Tongue (tissue), 2 donors: Measurements from ENCODE around the gene RPL29. TPM values are rescaled to one million over a fixed set of nuclear protein-coding genes. Genes with fewer than 3 reads are reported as not detected.

ENCODE experiments used
- DNase-seq: peaks from one replicate; pipeline ENCODE4 v3.0.0-alpha.2; 2015
- total RNA-seq: library from RNA; depleted of rRNA; stranded (reverse); fragments of >200 nt; gene quantifications from one replicate; pipeline ENCODE4 v1.2.3, GENCODE V29; 2014

Gene RPL29
- total RNA-seq, 1 donor from 2014 or later = 1,069 TPM

DNA sequence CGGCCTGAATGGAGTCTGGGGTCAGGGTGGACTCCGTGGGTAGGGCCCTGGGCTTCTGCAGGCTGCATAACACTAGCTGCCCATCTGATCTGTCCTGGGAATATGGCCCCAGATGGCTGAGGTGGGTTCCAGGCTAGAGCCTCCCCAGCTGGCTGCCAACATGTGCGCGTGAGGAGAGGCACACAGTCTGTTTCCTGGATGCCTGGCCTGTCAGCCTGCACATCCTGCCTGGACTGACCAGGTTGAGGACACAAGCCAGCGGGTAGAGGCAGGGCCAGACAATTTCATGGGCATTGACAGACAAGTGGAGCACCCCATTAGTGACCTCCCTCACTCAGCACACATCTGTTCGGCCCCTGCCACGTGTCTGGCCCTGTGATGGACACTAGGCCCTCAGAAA lies 29.8 kb upstream of the RPL29 start:
- DNase-seq = no peak

DNA sequence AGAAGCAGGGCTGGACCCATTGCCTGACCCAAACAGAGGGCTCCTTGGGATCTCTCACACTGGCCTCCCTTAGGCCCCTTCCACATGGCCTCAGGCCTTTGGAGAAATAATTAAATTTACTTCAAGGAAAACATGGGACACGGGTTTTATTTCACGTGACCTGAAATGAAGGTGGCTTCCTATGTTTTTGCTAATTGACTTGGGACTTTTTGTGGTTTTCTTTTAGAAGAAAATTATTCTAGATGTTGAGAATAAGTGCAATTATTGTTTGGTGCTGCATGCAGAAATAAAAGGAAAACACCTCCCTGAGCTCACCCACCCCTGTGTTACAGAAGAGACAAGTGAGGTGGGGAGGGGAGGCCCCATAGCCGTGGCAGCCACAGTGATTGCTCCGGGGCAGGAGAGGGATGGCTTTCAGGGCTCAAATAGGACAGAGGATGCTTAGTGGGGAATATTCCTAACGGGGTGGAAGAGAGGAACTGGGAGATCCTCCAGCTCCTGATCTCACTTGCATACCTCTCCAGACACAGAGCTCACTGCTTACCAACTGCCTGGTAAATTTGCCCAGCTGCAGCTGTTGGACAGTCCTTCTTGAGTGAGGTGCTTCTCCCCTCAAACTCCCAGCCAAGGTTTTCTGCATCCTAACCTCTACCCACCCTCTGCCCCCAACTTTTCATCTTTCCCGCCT lies 29.2 kb upstream of the RPL29 start:
- no peak for DNase-seq

- DNase-seq = no peak
Observed at GRCh38 chr3:52023860-52024764, 28.4 kb upstream of the RPL29 start.

GRCh38 chr3:52023101-52023770 lies 27.5 kb upstream of the RPL29 start:
- DNase-seq = no peak

DNA sequence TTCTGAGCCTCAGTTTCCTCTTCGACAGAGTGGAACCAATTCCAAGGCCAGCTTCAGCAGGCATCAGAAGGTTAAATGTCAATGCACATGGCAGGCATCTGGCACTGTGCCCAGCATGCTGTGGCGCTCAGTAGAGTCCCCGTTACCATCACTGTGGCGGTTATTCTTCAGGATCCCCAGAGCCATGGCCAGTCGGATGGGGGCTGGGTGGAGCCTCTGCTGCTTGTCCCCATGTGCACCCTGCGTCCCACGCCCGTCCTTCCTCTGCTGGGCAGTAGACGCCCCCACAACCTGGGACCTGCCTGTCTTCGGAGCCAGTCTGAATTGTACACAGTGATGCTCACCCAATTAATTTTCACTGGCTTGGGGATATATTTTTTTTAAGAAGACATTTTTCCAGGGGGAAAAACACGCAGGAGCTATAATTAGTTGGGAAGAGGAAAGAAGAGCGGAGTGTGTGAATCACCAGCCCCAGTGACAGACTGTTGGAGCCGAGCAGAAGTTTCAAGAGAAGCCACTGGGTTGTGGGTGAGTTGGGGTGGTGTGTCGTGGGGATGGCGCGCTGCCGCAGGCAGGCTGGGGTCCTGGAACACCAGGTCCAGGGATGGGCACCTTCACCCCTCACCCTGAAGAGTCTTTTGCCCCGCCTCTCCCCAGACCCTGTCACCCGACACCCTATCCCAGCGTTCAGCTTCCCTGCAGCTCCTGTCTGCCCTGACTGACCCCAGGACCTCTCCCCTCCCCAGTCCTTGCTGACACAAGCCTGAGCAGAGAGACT lies 26.8 kb upstream of the RPL29 start:
- DNase-seq = no peak

DNA sequence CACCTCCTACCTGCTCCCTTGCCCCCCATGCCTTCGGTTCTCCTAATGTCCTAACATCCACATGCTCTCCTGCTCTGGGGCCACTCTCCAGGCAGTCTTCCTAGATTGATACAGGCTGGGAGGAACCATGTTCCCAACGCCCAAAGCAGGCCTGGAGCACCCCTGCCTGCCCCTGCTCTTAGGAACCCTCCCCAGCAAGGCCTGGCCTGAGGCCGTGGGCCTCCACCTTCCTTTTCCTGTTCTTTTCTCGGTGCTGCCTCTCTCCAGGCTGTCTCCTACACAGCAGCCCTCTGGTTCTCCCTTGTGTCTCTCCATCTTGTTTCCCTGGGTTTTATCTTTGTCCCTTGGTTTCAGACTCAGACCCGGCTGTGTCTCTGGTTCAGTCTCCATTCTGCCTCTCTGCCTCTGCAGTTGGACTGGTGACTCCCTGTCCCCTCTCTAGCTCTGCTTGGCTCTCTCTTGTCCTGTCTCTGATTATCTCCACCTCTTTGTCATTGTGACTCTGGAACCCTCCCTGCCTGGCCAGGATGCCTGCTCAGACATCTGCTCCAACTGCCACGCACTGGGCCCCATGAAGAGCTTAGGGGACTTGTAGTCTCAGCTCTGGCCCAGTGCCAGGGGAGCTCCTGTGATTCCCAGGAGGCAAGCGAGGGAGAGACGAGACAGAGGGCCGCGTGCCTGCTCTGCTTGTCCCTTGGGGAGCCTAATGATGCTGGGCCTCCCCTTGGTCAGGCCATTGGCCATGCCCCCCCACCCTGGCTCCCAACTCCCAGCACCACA lies 26.0 kb upstream of the RPL29 start:
- DNase-seq = peak; percentile 77

DNA sequence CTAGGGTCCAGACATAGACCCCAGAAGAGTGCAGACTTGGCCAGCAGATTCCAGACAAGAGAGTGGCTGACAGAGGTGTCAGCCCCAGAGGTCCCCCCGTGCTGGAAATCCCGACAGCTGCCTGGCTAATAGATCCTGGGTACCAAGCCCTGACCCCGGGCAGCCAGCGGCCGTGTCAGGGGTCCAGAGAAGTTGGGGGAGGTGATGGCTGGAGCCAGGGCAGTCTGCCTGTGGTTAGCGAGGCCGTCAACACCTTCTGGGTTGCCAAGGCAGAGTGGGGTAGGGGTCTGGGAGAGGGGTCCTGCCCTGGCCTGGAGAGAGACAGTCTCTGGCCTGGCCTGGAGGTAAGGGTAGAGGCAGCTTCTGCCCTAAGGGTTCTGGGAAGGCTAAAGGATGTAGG lies 25.1 kb upstream of the RPL29 start:
- no peak for DNase-seq

DNA sequence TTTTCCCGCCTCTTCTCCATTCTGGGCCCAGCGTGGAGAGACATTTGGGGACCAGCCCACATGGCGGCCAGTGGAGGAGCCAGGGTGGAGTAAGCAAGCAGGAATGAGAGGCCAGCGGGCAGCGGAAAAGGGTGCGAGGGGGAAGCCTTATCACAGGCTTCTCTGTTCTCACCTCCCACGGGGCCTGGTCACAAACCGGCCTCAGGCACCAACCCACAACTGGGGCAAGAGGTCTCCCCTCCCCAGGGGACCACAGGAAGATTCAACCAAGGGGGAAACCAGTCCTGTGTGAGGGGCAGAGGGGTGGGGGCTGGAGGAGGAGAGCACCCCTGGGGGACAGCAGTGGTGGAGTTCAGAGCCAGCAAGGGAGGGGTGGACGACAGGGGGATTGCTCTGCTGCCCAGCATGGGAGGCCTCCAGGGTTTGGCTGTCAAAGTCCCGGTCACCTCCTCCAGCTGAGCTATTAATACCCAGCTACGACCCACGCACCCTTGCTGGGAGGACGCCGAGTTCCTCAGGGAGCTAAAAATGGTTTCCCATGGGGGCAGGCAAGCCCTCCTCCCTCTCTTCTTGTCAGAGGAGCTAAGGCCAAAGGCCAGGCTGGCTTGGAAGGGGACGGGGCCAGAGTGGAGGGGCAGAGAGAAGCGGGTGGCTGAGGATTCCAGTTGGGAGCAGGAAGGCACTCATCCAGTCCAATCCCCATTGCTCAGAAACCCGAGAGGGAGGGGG lies 23.8 kb upstream of the RPL29 start:
- no peak for DNase-seq

DNA sequence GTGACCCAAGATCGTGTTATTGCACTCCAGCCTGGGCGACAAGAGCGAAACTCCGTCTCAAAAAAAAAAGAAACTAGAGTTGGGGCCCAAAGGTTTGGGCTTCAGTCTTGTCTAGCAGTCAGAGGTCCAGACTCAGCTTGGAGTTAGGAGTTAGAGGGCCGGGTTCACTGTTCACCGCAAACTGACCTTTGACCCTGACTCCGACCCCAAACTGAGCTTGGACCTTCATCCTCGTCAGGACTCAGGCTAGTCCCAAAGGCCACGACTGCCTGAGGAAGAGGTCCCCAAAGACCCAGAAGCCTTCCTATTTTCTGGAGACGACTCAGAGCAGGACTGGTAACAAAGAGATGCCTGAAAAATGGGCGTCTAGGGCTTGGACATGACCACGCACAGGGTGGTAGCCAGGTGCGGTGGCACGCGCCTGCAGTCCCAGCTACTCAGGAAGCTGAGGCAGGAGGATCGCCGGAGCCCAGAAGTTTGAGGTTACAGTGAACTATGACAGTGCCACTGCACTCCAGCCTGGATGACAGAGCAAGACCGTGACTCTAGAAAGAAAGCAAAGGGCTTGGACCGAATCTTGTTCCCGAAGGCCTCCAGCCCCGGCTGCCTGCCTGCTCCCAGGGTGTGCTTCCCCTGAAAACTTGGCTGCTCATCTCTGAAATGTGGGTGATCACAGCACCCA lies 22.8 kb upstream of the RPL29 start:
- no peak for DNase-seq

- DNase-seq = no peak
Observed at GRCh38 chr3:52017586-52017985, 21.9 kb upstream of the RPL29 start.

DNA sequence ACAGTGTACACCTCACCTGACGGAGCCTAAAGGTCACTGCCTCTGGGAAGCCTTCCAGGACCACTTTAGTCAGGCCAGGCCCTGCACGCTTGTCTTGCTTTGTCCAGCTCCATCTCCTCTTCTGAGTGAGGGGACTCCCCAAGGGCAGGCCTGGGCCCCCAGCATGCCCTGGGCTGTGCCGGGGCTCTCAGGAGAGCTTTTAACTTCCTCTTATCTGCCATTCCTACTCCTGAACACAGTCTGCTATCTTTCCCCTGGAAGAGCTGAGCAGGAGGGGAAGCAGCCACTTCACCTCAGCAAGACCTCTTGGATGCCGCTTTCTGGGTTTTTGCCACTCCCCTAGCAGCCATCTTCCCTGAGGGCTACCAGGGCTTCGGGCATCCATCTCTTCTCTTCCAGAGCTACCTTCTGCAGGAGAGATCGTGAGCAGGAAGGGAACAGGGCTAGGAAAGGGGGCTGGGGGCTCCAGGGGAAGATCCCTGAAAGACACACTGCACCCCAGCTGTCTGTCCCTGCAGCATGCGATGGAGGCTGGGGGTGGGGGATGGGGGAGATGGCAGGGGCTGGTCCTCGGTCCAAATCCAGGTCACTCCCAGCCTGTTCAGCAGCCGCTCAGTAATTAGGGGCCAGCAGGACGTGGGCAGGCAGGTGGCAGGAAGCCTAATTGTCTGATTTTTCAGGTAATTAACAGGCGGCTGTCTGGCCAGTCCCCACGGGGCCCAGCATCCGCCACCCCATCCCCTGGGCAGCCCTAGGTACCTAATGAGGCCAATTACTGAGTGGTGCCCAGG lies 19.9 kb upstream of the RPL29 start:
- no peak for DNase-seq

- DNase-seq = no peak
Observed at GRCh38 chr3:52014613-52015012, 18.9 kb upstream of the RPL29 start.

DNA sequence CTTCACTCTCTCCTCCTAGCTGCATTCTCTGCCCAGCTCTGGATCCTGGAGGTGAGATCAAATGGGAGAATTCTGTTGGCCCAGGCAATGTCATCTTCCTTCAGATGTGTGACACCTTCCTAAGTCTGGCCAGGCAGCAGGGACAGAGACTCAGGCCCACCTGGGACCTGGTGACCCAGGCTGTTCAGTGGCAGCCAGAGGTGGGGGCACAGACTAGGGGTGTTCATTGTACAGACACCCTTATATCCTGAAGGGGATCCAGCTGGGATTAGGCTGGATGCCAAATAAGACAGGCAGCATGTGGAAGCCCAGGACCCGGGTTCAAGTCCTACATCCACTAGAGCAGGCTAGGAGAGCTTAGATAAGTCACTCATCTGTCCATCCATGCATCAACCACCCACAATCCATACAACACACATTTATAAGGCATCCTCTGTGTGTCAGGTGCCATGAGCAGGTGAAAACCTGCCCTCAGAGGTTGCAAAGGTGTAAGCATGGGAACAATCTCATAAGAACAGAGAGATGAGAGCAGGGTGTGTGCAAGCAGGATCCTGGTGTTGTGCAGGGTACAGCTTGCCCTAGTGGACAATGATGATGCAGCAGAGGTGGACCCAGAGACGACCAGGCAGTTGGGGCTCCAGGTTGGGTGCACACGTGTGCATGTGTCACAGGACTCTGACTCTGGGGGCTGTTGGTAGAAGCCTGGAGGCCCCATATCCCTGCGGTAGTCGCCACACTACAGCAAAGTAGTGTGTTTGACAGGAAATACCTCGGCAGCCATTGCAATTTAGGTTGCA lies 18.3 kb upstream of the RPL29 start:
- no peak for DNase-seq

DNA sequence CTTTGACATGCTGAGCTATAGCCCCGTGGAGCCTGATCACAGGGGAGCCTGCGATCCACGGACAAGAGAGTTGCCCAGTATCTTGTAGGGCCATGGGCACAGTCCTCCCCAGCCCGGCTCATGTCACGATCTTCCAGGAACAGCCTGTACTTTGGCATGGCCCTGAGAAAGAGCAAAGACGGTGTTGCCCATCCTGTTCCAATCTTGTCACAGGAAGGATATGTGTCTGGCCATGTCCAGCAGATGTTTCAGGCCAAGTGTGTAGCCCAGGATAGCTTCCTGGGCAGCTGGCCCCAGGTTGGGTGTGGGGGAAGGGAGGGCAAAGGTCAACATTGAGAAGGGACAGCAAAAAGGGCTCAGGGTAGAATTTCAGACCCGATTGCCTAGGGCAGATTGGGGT lies 17.0 kb upstream of the RPL29 start:
- no peak for DNase-seq

DNA sequence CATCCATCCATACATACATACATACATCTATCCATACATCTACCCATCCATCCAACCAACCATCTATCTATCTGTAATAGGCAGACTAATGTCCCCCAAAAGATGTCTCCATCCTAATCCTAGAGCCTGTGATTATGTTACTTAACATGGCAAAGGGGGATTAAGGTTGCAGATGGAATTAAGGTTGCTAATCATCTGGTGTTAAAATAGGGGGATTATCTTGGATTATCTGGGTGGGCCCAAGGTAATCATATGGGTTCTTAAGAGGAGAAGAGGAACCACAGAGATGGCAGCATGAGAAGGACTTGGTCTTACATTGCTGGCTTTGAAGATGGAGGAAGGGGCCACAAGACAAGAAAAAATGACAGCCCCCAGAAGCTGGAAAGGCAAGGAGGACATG lies 14.7 kb upstream of the RPL29 start:
- no peak for DNase-seq

DNA sequence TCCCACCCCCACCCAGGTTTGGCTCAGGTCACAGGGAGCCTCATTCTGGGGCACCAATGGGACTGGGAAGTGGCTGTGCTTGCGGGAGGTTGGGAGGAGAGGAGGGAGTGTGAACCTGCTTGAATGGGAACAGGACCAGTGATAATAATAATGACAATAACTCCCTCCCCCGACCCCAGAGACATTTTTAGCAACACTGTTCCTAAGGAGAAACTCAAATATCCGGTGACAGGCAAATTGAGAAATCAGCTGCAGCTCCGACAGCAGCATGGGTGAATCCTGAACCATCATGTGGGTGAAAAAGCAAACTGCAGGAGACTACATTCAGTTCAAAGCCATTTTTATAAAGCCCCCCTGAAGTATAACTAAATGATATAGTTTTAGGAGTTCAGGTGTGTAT lies 11.6 kb upstream of the RPL29 start:
- DNase-seq = no peak

DNA sequence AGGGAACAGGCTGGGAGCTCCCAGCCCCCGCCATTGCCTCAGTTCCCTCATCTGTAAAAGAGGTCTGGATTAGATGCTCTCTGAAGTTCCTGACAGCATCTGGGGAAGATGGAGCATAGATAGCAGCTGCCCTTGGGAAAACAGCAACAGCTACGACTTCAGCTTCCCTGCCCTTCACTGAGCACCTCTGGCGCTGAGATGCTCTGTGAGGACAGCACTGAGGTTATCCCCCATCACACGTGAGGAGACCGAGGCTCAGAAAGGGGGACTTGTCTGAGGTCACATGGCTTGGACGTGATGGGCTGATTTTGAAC lies 11.1 kb upstream of the RPL29 start:
- DNase-seq = no peak

- no peak for DNase-seq
Observed at GRCh38 chr3:52006017-52006819, 10.5 kb upstream of the RPL29 start.
